Measurements from ENCODE around the gene AP1M2. TPM values are rescaled to one million over a fixed set of nuclear protein-coding genes. Genes with fewer than 3 reads are reported as not detected.

The AP1M2 gene
- total RNA-seq, 6 donors from 2014 or later, result 35.1 to 63.1 (median 45.7) TPM

DNA sequence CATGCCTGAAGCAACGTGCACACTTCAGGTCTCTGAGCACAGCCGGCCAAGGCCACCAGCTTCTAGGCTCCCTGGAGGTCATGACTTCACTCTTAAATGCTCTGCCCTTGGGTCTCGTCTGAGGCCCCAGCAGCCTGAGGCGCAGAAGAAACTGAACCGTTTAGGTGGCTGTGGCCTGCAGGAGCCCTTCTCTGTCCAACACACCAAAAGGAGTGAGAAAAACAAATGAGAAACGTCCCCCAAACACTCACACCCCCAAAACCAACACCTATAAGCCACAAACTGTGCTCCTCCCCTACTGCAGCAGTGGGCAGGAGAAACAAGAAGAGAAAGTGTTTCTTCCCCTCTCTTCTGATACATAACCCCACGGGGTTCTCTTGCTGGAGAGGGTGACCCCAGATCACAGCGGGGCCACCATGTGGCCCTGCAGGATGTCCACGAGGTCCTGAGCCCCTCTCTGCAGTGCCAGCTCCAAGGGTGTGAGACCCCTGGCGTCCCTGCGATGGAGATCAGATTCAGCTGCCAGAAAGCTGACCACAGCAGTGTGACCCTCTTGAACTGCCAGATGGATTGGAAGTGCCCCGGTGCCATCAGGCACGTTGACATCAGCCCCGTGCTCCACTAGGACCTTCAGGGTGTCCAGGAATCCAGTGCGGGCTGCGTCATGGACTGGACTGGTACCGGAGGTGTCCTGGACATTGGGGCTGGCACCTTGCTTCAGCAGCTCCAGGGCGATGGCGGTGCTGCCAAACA lies 20.3 kb downstream of the AP1M2 start:
- no peak for ATAC-seq (ENCODE audit: low FRiP score in 2 of 2)
- Histone ChIP-seq H3K4me1 (peaks cover 33 to 42% (median 40%) of the 10 kb centered on the region in 4 donors), H3K36me3 (peaks cover 0 to 5% (median 1%) of the 10 kb centered on the region in 4 donors), H3K27ac (peak overlapping the region; percentile 84 to 95 (median 92)), H3K9me3 (no peaks in the 10 kb centered on the region), H3K4me3 (peak overlapping the region; percentile 20 to 96 (median 86)), H3K27me3 (no peaks in the 10 kb centered on the region)
- peak in 1 of 2 donors; percentile 25 for DNase-seq
- 42 to 61% methylated on average over 11 to 19 of the region's 19 CpGs for WGBS, 2 donors
- no peak for TF ChIP-seq POLR2A (IDR thresholded peaks at IDR 0.05)
- no peak for TF ChIP-seq EP300 (IDR thresholded peaks at IDR 0.05)
- TF ChIP-seq POLR2AphosphoS5 (IDR thresholded peaks at IDR 0.05), result no peak
- TF ChIP-seq, protein P1, sequence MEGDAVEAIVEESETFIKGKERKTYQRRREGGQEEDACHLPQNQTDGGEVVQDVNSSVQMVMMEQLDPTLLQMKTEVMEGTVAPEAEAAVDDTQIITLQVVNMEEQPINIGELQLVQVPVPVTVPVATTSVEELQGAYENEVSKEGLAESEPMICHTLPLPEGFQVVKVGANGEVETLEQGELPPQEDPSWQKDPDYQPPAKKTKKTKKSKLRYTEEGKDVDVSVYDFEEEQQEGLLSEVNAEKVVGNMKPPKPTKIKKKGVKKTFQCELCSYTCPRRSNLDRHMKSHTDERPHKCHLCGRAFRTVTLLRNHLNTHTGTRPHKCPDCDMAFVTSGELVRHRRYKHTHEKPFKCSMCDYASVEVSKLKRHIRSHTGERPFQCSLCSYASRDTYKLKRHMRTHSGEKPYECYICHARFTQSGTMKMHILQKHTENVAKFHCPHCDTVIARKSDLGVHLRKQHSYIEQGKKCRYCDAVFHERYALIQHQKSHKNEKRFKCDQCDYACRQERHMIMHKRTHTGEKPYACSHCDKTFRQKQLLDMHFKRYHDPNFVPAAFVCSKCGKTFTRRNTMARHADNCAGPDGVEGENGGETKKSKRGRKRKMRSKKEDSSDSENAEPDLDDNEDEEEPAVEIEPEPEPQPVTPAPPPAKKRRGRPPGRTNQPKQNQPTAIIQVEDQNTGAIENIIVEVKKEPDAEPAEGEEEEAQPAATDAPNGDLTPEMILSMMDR (IDR thresholded peaks at IDR 0.05), result no peak

DNA sequence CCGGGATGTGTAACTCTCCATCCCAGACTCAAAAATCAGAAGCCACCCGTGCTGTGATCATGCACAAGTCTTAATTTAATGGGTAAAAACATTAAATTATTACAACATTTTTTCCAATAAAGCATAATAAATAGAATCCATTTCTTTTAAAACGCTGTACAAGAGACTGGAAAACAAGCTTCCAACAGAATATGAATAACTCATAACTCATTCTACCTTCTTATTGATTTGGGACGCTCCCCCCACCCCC lies 20.8 kb downstream of the AP1M2 start:
- peaks cover 0 to 8% (median 2%) of the 10 kb centered on the region in 4 donors for H3K36me3 ChIP-seq
- ATAC-seq (ENCODE audit: low FRiP score in 2 of 2) (no peak), DNase-seq (no peak)
- peak overlapping the region in 3 of 4 donors; percentile 81 to 96 (median 92) for H3K4me3 ChIP-seq
- no peaks in the 10 kb centered on the region for H3K27me3 ChIP-seq
- peaks cover 33 to 42% (median 40%) of the 10 kb centered on the region in 4 donors for H3K4me1 ChIP-seq
- no peaks in the 10 kb centered on the region for H3K9me3 ChIP-seq
- TF ChIP-seq POLR2A (IDR thresholded peaks at IDR 0.05) (no peak), POLR2AphosphoS5 (IDR thresholded peaks at IDR 0.05) (no peak)
- TF ChIP-seq, protein P1 (IDR thresholded peaks at IDR 0.05), result no peak
- peak overlapping the region; percentile 84 to 95 (median 92) for H3K27ac ChIP-seq
- WGBS, 2 donors, result 7 to 10% methylated on average over 4 of the region's 4 CpGs

DNA sequence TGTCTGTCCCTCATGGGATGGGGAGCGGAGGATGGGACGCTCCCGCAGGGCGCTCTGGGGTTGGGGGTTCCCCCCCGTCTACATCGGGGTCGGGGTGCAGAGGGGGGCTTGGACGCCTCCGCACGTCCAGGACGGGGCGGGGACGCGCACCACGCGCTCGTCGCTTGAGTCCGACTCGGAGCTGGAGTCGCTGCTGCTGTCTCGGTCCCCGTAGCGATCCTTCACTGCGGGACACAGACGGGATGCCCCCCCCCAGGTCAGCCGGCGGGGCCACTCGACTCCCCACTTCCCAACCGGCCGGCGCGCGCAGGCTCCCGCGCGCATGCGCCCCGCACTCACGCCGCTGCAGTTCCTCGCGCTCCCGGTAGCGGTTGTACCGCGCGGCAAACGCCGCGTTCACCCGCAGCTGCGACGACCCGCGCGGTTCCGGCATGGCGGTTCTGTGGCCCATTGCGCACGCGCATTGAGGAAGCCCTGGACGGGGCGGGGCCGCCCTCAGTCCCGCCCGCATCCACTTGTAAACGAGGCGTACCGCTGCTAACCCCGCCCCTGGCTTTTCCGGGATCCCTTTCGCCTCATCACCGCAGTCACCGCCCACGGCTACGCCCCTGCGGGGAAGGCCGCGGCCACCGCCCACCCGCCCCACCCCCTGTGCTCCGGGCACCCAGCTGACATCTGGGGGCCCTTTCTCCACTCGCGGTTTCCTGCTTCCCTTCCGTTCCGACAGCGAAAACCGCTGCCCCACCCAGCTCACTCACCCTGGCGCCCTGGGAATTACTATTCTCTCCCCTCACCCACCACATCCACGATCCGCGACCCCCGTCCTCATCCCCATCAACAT lies 21.3 kb downstream of the AP1M2 start, which contains the start of gene KRI1:
Gene KRI1 (minus strand): TSS at position 444 of the 841 bp plus-strand sequence. CDS start 11 bp downstream, at position 433.
- 0% methylated on average over 16 to 52 of the region's 94 CpGs for WGBS, 2 donors
- Histone ChIP-seq H3K27ac (peak within 1 kb of the TSS; percentile 84 to 95 (median 92)), H3K4me3 (peak within 1 kb of the TSS; percentile 69 to 96 (median 86)), H3K4me1 (peaks cover 33 to 42% (median 40%) of the 10 kb centered on the region in 4 donors), H3K27me3 (no peaks in the 10 kb centered on the region), H3K9me3 (no peaks in the 10 kb centered on the region), H3K36me3 (peaks cover 0 to 13% (median 6%) of the 10 kb centered on the region in 4 donors)
- peak; percentile 99 for DNase-seq
- peak; percentile 91 to 93 for ATAC-seq (ENCODE audit: low FRiP score in 2 of 2)
- peak in 3 of 4 donors; percentile 23 to 84 (median 70) for TF ChIP-seq EP300 (IDR thresholded peaks at IDR 0.05)
- peak in 3 of 4 donors; percentile 43 to 92 (median 88) for TF ChIP-seq POLR2A (IDR thresholded peaks at IDR 0.05)
- TF ChIP-seq POLR2AphosphoS5 (IDR thresholded peaks at IDR 0.05), result peak; percentile 84 to 92
- TF ChIP-seq, protein P1 (IDR thresholded peaks at IDR 0.05), result peak; percentile 27 to 96 (median 74)

DNA sequence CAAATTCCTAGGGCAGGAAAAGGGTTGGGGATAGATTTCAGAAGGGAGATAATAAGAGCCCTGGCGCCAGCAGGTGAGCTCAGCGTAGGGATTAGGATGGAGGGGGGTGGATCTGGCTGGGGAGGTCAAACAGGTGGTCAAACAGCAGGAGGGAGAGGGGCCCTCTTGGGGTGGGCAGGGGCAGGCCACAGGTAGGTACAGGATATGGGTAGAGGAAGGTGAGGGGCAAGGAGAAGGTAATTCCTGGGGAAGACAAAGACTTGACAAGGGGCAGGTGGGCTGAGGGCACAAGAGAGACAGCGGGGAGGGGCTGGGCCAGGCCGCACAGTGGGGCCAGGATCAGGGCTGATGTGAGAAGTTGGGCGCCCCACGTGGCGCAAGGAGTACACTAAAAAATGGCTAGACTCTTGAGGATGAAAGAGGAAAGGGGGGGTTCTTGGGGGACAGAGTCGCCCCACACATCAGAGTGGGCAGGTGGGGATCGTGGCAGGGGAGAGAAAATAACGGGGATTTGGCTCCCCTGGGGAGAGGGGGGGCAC lies 22.0 kb downstream of the AP1M2 start:
- ATAC-seq (ENCODE audit: low FRiP score in 2 of 2) (peak in 1 of 2 donors; percentile 18), DNase-seq (peak; percentile 45 to 76)
- 16 to 18% methylated on average over 10 of the region's 10 CpGs for WGBS, 2 donors
- Histone ChIP-seq H3K36me3 (peaks cover 2 to 20% (median 12%) of the 10 kb centered on the region in 4 donors), H3K4me3 (peak overlapping the region; percentile 69 to 96 (median 86)), H3K27ac (peak overlapping the region; percentile 84 to 95 (median 92)), H3K4me1 (peaks cover 33 to 42% (median 40%) of the 10 kb centered on the region in 4 donors), H3K27me3 (no peaks in the 10 kb centered on the region), H3K9me3 (no peaks in the 10 kb centered on the region)
- TF ChIP-seq POLR2AphosphoS5 (IDR thresholded peaks at IDR 0.05), result no peak
- TF ChIP-seq POLR2A (IDR thresholded peaks at IDR 0.05), result no peak
- no peak for TF ChIP-seq EP300 (IDR thresholded peaks at IDR 0.05)
- TF ChIP-seq, protein P1 (IDR thresholded peaks at IDR 0.05), result no peak
